Kidney epithelial cell (primary cell): ENCODE data around the gene TTPAL. TPM values are rescaled to one million over a fixed set of nuclear protein-coding genes. Genes with fewer than 3 reads are reported as not detected.

Source experiments
- DNase-seq: peaks from one replicate; pipeline ENCODE4 v3.0.0-alpha.2; 2010; ENCODE audit warnings: low read depth
- H3K27me3 ChIP-seq: 2 replicates; pipeline ENCODE4 v1.6.0; 2011; ENCODE audit warnings: low read length; ENCODE audit not compliant: control insufficient read depth, insufficient read depth
- H3K36me3 ChIP-seq: 2 replicates; pipeline ENCODE4 v1.5.1; 2011; ENCODE audit warnings: low read length; ENCODE audit not compliant: control insufficient read depth, insufficient read depth
- H3K4me3 ChIP-seq: 2 replicates; pipeline ENCODE4 v1.5.1; 2011; ENCODE audit warnings: low read depth, mild to moderate bottlenecking, control low read depth, low read length
- CTCF ChIP-seq: IDR thresholded peaks from 2 replicates; pipeline ENCODE4 v1.5.1; 2011; ENCODE audit warnings: mild to moderate bottlenecking, moderate library complexity, low read length, control low read depth, inconsistent platforms; ENCODE audit not compliant: insufficient read depth, poor library complexity, severe bottlenecking
- total RNA-seq: library from RNA; depleted of rRNA; stranded (reverse); fragments of >200 nt; gene quantifications from 2 replicates; pipeline ENCODE4 v1.2.3, GENCODE V29; 2015

TTPAL gene
- total RNA-seq, 1 donor from 2014 or later: 15.4 TPM

- peak; percentile 37 for TF ChIP-seq CTCF
- no peak for DNase-seq
- no peak overlapping the region for H3K4me3 ChIP-seq
- H3K36me3 ChIP-seq: no peaks in the 10 kb centered on the region
- H3K27me3 ChIP-seq: no peaks in the 10 kb centered on the region
These were observed 26.7 kb upstream of the TTPAL start for GRCh38 chr20:44448753-44449546.

- H3K36me3 ChIP-seq: no peaks in the 10 kb centered on the region
- H3K27me3 ChIP-seq: no peaks in the 10 kb centered on the region
- no peak for DNase-seq
- TF ChIP-seq CTCF: no peak
- no peak overlapping the region for H3K4me3 ChIP-seq
These were observed 25.8 kb upstream of the TTPAL start for GRCh38 chr20:44449864-44450263.

DNA sequence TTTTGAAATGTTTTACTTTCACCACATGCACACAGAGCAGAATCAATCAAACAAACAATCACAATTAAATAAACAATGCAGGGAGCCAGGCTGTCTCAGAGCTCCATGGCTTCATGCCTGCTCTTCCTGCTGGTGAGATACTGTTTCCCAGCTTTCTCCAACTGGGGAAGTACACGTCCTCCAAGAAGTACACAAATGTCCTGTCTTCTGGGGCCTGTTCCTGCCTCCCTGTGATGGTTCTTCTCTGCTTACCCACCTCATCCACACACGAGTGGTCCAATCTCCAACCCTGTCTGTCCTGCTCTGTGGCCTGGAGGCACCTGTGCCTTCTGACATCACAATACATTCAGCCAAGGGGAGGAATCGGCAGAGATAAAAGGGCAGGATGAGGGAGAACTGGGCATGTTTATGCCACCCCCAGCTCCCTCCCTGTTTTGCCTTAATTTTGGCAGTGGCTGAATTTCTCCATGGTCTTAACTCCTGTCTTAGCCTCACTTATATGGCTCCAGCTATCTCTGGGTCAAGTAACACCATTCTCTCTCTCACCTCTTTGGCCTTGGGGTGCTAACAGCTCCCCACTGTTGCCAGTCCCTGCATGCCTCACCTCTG is 25.3 kb upstream of the TTPAL start:
- Histone ChIP-seq H3K4me3 (no peak overlapping the region), H3K27me3 (no peaks in the 10 kb centered on the region), H3K36me3 (no peaks in the 10 kb centered on the region)
- DNase-seq: no peak
- no peak for TF ChIP-seq CTCF

DNA sequence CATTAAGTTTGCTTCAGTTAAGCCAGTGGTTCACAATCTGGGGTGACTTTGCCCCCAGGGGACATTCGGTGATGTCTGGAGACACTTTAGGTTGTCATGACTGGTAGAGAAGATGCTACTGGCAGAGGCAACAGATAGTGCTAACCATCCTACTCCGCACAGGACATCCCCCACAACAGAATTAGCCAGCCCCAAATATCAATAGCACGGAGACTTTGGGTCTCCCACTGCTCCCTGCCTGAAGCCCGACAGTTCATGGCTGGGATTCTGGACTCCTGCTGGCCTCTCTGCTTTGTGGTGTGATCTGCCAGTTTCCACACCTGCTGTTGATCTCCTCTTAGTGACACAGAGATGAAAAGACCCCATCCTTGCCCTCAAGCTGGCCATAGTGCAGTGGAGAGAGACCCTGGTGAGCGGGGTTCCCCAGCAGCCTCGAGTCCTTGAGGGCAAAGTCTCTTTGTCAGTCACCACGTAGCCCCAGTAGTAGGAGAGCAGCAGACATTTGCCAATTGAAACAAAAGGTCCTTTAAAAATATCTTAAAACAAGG is 24.7 kb upstream of the TTPAL start:
- Histone ChIP-seq H3K4me3 (no peak overlapping the region), H3K27me3 (no peaks in the 10 kb centered on the region), H3K36me3 (no peaks in the 10 kb centered on the region)
- no peak for DNase-seq
- TF ChIP-seq CTCF: no peak

DNA sequence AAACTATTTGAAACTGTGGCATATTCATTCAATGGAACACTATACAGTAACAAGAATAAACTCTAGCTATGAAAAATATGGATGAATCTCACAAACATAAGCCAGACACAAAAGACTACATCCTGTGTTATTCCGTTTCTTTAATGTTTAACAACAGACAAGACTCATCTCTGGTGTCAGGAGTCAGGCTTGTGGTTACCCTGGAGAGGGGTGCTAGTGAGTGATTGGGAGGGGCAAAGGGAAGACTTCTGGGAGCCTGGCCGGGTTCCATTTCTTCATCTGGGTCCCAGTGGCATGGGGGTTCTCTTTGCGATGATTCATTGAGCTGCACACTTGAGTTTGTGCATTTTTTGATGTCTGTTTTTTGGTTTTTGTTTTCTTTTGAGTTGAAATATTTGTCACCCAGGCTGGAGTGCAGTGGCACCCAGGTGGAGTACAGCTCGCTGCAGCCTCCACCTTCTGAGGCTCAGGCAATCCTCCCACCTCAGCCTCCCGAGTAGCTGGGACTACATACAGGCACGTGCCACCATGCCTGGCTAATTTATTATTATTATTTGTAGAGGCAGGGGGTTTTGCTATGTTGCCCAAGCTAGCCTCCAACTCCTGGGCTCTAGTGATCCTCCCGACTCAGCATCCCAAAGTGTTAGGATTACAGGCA is 21.2 kb upstream of the TTPAL start:
- no peak overlapping the region for H3K4me3 ChIP-seq
- no peak for TF ChIP-seq CTCF
- no peaks in the 10 kb centered on the region for H3K27me3 ChIP-seq
- DNase-seq: no peak
- no peaks in the 10 kb centered on the region for H3K36me3 ChIP-seq
